ENCODE measurements around the gene ZMIZ2. TPM values are rescaled to one million over a fixed set of nuclear protein-coding genes. Genes with fewer than 3 reads are reported as not detected.

Gene ZMIZ2
- total RNA-seq, 1 donor from 2014 or later: 62.7 TPM

DNA sequence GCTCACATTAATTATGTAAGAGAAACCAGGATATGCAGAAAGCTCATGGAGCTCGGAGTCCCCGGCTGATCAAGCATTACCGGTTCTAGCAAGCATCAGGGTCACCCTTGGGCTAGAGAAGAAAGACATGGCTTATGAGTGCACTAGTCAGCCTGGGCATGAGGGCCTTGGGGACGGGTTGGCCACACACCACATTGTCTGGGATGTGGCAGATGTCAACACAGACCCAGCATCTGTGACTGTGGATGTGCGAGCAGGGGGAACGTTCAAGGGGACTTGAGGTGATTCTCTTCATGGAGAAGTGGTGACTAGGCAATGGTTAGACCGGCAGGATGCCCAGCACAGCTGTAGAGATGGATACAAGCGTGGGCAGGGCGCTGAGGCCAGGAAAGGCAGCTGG is 13.7 kb downstream of the ZMIZ2 start:
- H3K27ac ChIP-seq (replicated peaks): peak overlapping the region; percentile 48
- peaks cover 22% of the 10 kb centered on the region for H3K4me1 ChIP-seq
- no peaks in the 10 kb centered on the region for H3K9me3 ChIP-seq (replicated peaks)
- H3K36me3 ChIP-seq: peaks cover 97% of the 10 kb centered on the region
- H3K4me3 ChIP-seq: no peak overlapping the region
- H3K27me3 ChIP-seq (ENCODE audit: low read depth): no peaks in the 10 kb centered on the region
- TF ChIP-seq, protein P1, sequence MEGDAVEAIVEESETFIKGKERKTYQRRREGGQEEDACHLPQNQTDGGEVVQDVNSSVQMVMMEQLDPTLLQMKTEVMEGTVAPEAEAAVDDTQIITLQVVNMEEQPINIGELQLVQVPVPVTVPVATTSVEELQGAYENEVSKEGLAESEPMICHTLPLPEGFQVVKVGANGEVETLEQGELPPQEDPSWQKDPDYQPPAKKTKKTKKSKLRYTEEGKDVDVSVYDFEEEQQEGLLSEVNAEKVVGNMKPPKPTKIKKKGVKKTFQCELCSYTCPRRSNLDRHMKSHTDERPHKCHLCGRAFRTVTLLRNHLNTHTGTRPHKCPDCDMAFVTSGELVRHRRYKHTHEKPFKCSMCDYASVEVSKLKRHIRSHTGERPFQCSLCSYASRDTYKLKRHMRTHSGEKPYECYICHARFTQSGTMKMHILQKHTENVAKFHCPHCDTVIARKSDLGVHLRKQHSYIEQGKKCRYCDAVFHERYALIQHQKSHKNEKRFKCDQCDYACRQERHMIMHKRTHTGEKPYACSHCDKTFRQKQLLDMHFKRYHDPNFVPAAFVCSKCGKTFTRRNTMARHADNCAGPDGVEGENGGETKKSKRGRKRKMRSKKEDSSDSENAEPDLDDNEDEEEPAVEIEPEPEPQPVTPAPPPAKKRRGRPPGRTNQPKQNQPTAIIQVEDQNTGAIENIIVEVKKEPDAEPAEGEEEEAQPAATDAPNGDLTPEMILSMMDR (IDR thresholded peaks at IDR 0.05; ENCODE audit: borderline replicate concordance): no peak
- DNase-seq: no peak
- intact Hi-C loops (cut with micrococcal nuclease): no loop called here

DNA sequence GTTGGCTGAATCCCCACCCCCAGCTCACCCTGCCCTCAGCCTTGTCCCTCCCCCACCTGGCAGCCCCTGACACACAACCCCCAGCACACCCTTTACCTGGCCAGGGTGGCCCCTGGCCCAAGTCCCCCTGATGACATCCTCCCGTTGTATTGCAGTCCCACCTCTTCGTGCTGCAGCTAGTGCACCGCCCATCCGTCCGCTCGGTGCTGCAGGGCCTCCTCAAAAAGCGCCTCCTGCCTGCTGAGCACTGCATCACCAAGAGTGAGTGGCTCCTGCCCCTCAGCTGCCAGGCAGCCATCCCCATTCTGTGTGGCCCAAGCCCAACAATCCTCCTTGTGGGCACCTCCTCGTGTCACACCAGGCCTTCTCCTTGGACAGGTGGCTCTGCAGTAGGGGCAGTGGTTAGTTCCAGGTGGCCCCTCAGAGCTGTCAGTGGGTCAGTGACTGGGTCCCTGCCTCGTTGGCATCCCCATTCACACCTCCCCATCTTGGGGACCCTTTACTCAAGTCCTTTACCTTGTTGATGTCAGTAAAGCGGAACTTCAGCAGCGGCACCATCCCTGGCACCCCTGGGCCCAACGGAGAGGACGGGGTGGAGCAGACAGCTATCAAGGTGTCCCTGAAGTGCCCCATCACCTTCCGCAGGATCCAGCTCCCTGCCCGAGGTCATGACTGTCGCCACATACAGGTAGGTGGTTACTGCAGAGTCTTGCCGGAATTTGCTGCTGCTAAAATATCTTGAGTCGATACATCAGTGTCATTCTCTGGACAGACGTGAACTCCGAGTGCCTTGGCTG is 14.3 kb downstream of the ZMIZ2 start:
- H3K27ac ChIP-seq (replicated peaks): peak overlapping the region; percentile 48
- intact Hi-C loops (cut with micrococcal nuclease): no loop called here

DNA sequence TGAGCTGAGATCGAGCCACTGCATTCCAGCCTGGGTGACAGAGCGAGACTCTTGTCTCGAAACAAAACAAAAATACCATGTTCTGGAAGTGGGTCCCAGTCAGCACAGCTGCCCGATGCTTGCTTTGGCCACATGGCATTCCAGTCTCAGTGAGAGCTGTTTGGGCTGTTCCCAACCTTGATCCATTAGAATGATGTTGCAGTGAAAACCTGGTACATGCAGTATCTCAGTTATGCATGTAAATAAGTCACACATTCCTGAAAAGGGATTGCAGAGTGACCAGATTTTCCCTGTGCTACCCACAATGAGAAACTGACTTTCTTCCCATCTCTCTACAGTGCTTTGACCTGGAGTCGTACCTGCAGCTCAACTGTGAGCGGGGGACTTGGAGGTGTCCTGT is 15.4 kb downstream of the ZMIZ2 start:
- Histone ChIP-seq H3K36me3 (peaks cover 86% of the 10 kb centered on the region), H3K4me1 (peaks cover 31% of the 10 kb centered on the region), H3K27ac (replicated peaks) (no peak overlapping the region), H3K27me3 (ENCODE audit: low read depth) (no peaks in the 10 kb centered on the region), H3K4me3 (no peak overlapping the region), H3K9me3 (replicated peaks) (no peaks in the 10 kb centered on the region)
- intact Hi-C loops (cut with micrococcal nuclease): no loop called here
- no peak for DNase-seq
- TF ChIP-seq, protein P1 (IDR thresholded peaks at IDR 0.05; ENCODE audit: borderline replicate concordance): no peak

More for the DNA sequence above, 14.3 kb downstream of the ZMIZ2 start:
- peaks cover 22% of the 10 kb centered on the region for H3K4me1 ChIP-seq
- no peak overlapping the region for H3K4me3 ChIP-seq
- no peaks in the 10 kb centered on the region for H3K9me3 ChIP-seq (replicated peaks)
- H3K27me3 ChIP-seq (ENCODE audit: low read depth): no peaks in the 10 kb centered on the region
- no peak for DNase-seq
- TF ChIP-seq, protein P1 (IDR thresholded peaks at IDR 0.05; ENCODE audit: borderline replicate concordance): no peak
- peaks cover 98% of the 10 kb centered on the region for H3K36me3 ChIP-seq

DNA sequence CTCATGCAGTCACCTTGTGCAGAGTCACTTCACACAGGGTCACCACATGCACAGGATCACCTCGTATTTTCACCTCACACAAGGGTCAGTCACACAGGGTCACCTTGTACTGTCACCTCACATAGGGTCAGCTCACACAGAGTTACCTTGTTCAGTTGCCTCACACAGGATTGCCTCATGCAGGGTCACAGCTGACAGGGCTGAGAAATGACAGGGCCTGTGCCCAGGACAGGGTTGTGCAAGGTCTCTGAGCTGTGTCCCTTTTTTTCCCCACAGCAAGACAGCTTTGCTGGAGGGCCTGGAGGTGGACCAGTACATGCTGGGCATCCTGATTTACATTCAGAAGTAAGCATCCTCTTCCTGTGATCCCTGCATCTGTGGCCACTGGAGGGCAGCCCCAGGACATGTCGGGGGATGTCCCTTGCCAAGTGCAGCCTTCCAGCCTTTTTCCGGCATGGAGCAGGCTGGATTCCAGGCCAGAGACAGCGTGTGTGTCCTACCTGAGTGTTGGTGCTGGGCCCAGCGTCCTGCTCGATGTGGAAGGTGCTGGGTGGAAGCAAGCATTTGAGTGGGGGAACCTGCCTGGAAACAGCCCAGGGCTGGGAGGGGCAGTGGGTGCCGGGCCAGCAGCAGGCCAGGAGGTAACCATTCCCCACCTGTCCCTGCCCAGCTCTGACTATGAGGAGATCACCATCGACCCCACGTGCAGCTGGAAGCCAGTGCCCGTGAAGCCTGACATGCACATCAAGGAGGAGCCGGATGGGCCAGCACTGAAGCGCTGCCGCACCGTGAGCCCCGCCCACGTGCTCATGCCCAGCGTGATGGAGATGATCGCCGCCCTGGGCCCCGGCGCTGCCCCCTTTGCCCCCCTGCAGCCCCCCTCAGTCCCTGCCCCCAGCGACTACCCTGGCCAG is 16.3 kb downstream of the ZMIZ2 start:
- Histone ChIP-seq H3K27ac (replicated peaks) (no peak overlapping the region), H3K27me3 (ENCODE audit: low read depth) (no peaks in the 10 kb centered on the region), H3K9me3 (replicated peaks) (no peaks in the 10 kb centered on the region), H3K4me1 (peaks cover 40% of the 10 kb centered on the region), H3K4me3 (no peak overlapping the region), H3K36me3 (peaks cover 78% of the 10 kb centered on the region)
- DNase-seq: no peak
- TF ChIP-seq, protein P1 (IDR thresholded peaks at IDR 0.05; ENCODE audit: borderline replicate concordance): no peak
- intact Hi-C loops (cut with micrococcal nuclease): no loop called here

DNA sequence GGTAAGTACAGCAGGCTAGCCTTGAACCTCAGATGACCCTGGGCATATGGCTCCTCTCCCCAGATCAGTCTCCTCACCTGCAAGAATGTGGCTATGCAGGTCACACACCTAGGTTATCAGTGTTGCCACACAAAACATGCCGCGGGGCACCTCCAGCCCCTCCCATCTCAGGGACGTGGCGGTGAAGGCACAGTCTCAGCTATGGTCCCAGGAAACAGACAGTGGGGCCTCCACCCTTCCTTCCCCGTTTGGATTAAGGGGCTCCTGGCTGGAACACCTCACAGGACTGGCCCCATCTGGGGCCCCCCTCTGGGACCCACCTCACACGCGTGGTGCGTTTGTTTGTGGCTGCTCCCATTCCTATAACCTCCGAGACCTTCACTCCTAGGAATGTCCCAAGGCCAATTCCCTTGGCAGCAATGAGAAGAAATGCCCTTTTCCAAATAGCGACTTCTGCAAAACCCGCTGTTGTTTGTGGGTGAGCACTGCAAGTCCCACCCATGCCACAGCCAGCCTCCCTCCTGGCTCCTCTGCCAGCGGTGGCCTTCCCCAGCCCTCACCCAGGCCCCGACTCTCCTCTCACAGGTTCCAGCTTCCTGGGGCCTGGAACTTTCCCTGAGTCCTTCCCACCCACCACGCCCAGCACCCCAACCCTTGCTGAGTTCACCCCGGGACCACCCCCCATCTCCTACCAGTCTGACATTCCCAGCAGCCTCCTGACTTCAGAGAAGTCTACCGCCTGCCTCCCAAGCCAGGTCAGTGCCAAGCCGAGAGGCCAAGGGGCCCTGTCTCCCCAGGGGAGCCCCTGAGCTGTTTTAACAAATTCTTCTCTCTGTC is 17.1 kb downstream of the ZMIZ2 start:
- H3K4me3 ChIP-seq: no peak overlapping the region
- no peaks in the 10 kb centered on the region for H3K27me3 ChIP-seq (ENCODE audit: low read depth)
- no peak for DNase-seq
- TF ChIP-seq, protein P1 (IDR thresholded peaks at IDR 0.05; ENCODE audit: borderline replicate concordance): no peak
- H3K36me3 ChIP-seq: peaks cover 69% of the 10 kb centered on the region
- no peak overlapping the region for H3K27ac ChIP-seq (replicated peaks)
- no peaks in the 10 kb centered on the region for H3K9me3 ChIP-seq (replicated peaks)
- H3K4me1 ChIP-seq: peaks cover 48% of the 10 kb centered on the region
- intact Hi-C loops (cut with micrococcal nuclease): no loop called here
